Osteoblast (primary cell): ENCODE measurements around the gene PROKR2. TPM values are rescaled to one million over a fixed set of nuclear protein-coding genes. Genes with fewer than 3 reads are reported as not detected.

Source experiments
- DNase-seq: peaks from one replicate; pipeline ENCODE4 v3.0.0; 2011; ENCODE audit warnings: low spot score, mixed read lengths; ENCODE audit not compliant: insufficient read length; ENCODE audit errors: missing footprints
- H2AFZ ChIP-seq: 2 replicates; pipeline ENCODE4 v1.6.0; 2011; ENCODE audit warnings: mild to moderate bottlenecking, low read length
- H3K27ac ChIP-seq: 2 replicates; pipeline ENCODE4 v1.5.1; 2011; ENCODE audit warnings: mild to moderate bottlenecking, low read depth, low read length, moderate library complexity
- H3K27me3 ChIP-seq: 2 replicates; pipeline ENCODE4 v1.6.0; 2012; ENCODE audit warnings: mild to moderate bottlenecking, control low read depth, inconsistent platforms, low read length, moderate library complexity; ENCODE audit not compliant: insufficient read depth
- H3K36me3 ChIP-seq: 2 replicates; pipeline ENCODE4 v1.5.1; 2011; ENCODE audit warnings: mild to moderate bottlenecking, low read length, control low read depth, moderate library complexity; ENCODE audit not compliant: insufficient read depth
- H3K4me1 ChIP-seq: 2 replicates; pipeline ENCODE4 v1.5.1; 2011; ENCODE audit warnings: mild to moderate bottlenecking, low read length, control low read depth, moderate library complexity; ENCODE audit not compliant: insufficient read depth
- H3K4me2 ChIP-seq: 2 replicates; pipeline ENCODE4 v1.6.0; 2011; ENCODE audit warnings: mild to moderate bottlenecking, low read length; ENCODE audit not compliant: insufficient read depth
- H3K4me3 ChIP-seq: fragments of 200-600 bp; sonication (generic); 3 replicates; pipeline ENCODE4 v1.5.1; 2012; ENCODE audit warnings: mild to moderate bottlenecking, low read length, inconsistent platforms; ENCODE audit not compliant: insufficient read depth
- H3K79me2 ChIP-seq: 2 replicates; pipeline ENCODE4 v1.6.0; 2012; ENCODE audit warnings: mild to moderate bottlenecking, low read length, control low read depth, inconsistent platforms; ENCODE audit not compliant: insufficient read depth
- H3K9me3 ChIP-seq: 2 replicates; pipeline ENCODE4 v1.5.1; 2011; ENCODE audit warnings: low read depth, low read length, control low read depth
- H4K20me1 ChIP-seq: 2 replicates; pipeline ENCODE4 v1.6.0; 2012; ENCODE audit warnings: mild to moderate bottlenecking, low read length, control low read depth; ENCODE audit not compliant: insufficient read depth
- total RNA-seq: library from RNA; depleted of rRNA; stranded (reverse); fragments of >200 nt; gene quantifications from 2 replicates; pipeline ENCODE4 v1.2.3, GENCODE V29; 2012
- TF ChIP-seq, protein P1 (sequence below): IDR thresholded peaks from 2 replicates; pipeline ENCODE4 v1.5.1; 2011; ENCODE audit warnings: mild to moderate bottlenecking, low read depth, low read length, moderate library complexity; ENCODE audit errors: extremely low read depth

PROKR2 gene
- total RNA-seq, result not detected in 2 replicates

GRCh38 chr20:5316188-5317158 lies at the start of gene PROKR2:
Gene PROKR2 (minus strand): TSS chr20:5316954. CDS start chr20:5314369, 2,585 bp downstream.
- Histone ChIP-seq H4K20me1 (no peaks in the 10 kb centered on the region), H3K27ac (no peak within 1 kb of the TSS), H3K36me3 (no peaks in the 10 kb centered on the region), H2AFZ (no peak within 1 kb of the TSS), H3K27me3 (peaks cover 31% of the 10 kb centered on the region), H3K4me2 (no peak within 1 kb of the TSS), H3K4me3 (no peak within 1 kb of the TSS), H3K4me1 (no peaks in the 10 kb centered on the region), H3K79me2 (no peaks in the 10 kb centered on the region), H3K9me3 (no peaks in the 10 kb centered on the region)
- DNase-seq, result peak; percentile 64
- TF ChIP-seq, protein P1, sequence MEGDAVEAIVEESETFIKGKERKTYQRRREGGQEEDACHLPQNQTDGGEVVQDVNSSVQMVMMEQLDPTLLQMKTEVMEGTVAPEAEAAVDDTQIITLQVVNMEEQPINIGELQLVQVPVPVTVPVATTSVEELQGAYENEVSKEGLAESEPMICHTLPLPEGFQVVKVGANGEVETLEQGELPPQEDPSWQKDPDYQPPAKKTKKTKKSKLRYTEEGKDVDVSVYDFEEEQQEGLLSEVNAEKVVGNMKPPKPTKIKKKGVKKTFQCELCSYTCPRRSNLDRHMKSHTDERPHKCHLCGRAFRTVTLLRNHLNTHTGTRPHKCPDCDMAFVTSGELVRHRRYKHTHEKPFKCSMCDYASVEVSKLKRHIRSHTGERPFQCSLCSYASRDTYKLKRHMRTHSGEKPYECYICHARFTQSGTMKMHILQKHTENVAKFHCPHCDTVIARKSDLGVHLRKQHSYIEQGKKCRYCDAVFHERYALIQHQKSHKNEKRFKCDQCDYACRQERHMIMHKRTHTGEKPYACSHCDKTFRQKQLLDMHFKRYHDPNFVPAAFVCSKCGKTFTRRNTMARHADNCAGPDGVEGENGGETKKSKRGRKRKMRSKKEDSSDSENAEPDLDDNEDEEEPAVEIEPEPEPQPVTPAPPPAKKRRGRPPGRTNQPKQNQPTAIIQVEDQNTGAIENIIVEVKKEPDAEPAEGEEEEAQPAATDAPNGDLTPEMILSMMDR, result no peak

DNA sequence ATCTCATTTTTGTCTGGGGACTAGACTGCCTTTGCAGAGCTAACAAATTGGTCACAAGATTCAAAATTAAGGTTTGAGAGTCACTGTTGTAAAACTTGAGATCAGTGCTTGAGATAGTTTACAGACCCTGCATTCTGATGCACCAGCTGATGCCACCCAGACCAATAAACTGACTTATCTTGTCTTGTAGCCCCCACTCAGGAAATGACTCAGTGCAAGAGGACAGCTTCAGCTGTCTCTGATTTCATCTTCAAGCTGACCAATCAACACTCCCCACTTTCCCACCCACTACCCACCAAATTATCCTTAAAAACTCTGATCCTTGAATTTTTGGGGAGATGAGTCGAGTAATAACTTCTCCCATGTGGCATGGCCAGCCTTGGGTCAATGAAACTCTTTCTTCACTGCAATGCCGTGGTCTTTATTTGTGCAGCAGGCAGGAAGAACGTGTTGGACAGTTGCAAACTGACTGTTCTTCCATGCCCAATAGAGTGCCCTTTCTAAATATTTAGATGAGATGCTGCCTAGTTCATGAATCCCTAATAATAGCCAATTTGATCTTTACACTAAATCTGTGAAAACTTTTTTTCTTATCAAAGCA lies 48.3 kb upstream of the PROKR2 start:
- Histone ChIP-seq H2AFZ (no peak overlapping the region), H3K36me3 (no peaks in the 10 kb centered on the region), H3K4me3 (no peak overlapping the region), H3K79me2 (no peaks in the 10 kb centered on the region), H3K4me1 (no peaks in the 10 kb centered on the region), H3K4me2 (no peak overlapping the region), H3K27ac (no peak overlapping the region), H4K20me1 (no peaks in the 10 kb centered on the region), H3K9me3 (no peaks in the 10 kb centered on the region), H3K27me3 (no peaks in the 10 kb centered on the region)
- no peak for DNase-seq
- TF ChIP-seq, protein P1, result no peak

DNA sequence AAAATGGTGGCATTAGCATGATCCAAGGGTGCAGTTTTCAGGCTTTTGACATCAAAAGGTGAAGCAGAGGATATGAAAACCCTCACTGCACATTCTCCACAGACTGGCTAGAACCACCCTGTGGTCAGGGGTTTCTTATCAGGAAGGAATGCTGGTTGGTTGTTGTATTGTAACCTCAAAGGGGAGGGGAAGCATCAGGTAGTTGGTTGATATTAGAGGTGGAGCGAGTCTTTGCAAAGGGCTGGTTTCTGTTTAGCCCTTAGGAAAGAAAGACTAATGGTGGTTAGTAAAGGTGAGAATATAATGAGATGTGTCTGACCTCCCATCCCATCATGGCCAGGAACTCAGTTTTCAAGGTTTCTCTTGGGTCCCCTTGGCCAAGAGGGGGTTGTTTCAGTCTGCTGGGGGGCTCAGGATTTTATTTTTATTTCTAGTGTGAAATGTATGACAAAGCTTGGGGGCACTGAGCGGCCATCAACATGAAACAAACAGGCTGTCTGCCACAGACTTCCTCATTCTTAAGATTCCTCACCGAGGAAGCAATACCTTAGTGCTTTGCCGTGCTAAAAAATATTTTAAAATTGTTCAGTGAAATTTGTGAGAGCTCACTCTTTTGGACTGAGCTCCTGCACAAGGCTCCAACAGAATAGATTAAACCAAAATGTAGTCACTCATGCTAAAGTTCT lies 47.5 kb upstream of the PROKR2 start:
- H3K27ac ChIP-seq, result no peak overlapping the region
- DNase-seq, result no peak
- H3K36me3 ChIP-seq, result no peaks in the 10 kb centered on the region
- H4K20me1 ChIP-seq, result no peaks in the 10 kb centered on the region
- H3K4me3 ChIP-seq, result no peak overlapping the region
- no peak overlapping the region for H2AFZ ChIP-seq
- H3K4me2 ChIP-seq, result no peak overlapping the region
- H3K4me1 ChIP-seq, result no peaks in the 10 kb centered on the region
- no peaks in the 10 kb centered on the region for H3K9me3 ChIP-seq
- no peaks in the 10 kb centered on the region for H3K79me2 ChIP-seq
- TF ChIP-seq, protein P1, result no peak
- H3K27me3 ChIP-seq, result no peaks in the 10 kb centered on the region
